Measurements from ENCODE around the gene CACYBP. TPM values are rescaled to one million over a fixed set of nuclear protein-coding genes. Genes with fewer than 3 reads are reported as not detected.

The CACYBP gene
- total and polyA plus RNA-seq, 2 of the 13 experiments (the other 11 are each of a cell fraction or from before 2014, with no cell fraction given), result 18.4 to 183 TPM

DNA sequence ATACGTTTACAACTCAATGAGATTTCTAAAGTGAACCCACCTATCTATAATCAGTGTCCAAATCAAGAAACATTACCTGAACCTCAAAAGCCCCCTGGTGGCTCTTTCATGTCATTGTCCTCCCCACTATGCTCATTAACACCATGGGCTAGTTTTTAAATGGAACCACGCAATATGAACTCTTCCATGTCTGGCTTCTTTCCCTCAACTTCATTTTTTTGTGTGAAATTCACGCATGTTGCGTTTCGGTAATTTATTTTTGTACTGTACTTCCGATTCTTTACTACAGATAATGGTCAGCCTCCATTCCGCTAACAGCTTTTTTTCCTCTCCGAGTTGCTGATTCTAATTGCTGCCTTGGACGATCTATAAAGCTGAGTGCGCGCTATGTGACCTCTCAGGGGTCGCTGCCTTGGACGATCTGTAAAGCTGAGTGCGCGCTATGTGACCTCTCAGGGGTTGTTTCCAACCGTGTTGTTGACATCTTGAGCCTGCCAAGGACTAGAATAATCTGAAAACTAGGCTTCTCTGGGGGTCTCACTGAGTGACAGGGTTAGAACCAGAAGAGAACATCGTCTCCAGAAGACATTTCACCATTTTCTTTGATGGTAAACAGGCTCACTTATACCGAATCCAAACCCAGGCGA, 1.1 kb upstream of the CACYBP start (continued):
- TF ChIP-seq GABPA (IDR thresholded peaks at IDR 0.05; ENCODE audit: low read depth, low read length) (no peak), GABPA (CRISPR knock-in tag; IDR thresholded peaks at IDR 0.05; ENCODE audit: low read depth) (no peak), PHB2 (IDR thresholded peaks at IDR 0.05; ENCODE audit: partially characterized antibody) (no peak), MAFF (IDR thresholded peaks at IDR 0.05; ENCODE audit: low read depth, low read length) (no peak; the same call in 1 of the 2 replicates), TMF1 (CRISPR knock-in tag; IDR thresholded peaks at IDR 0.05; ENCODE audit: low read depth) (no peak), HMGXB4 (CRISPR knock-in tag; IDR thresholded peaks at IDR 0.05; ENCODE audit: borderline replicate concordance in 1 of 2, low read depth in 1 of 2) (peak in 1 of 2 experiments; percentile 50; a peak in 1 of 4 replicates), CENPT (CRISPR knock-in tag; IDR thresholded peaks at IDR 0.05; ENCODE audit: low read depth) (no peak), HCFC1 (IDR thresholded peaks at IDR 0.05; ENCODE audit: low read depth, low read length) (no peak), HMGXB3 (CRISPR knock-in tag; IDR thresholded peaks at IDR 0.05; ENCODE audit: borderline replicate concordance) (no peak), NR2F6 (IDR thresholded peaks at IDR 0.05) (no peak), NR2F6 (CRISPR knock-in tag; IDR thresholded peaks at IDR 0.05) (no peak), ARHGAP35 (CRISPR knock-in tag; IDR thresholded peaks at IDR 0.05; ENCODE audit: borderline replicate concordance) (no peak), HNF1B (CRISPR knock-in tag; IDR thresholded peaks at IDR 0.05) (no peak), AHR (CRISPR knock-in tag; IDR thresholded peaks at IDR 0.05) (no peak), STAT5B (CRISPR knock-in tag; IDR thresholded peaks at IDR 0.05) (no peak), MYNN (CRISPR knock-in tag; IDR thresholded peaks at IDR 0.05; ENCODE audit: low read depth) (no peak), SAP130 (CRISPR knock-in tag; IDR thresholded peaks at IDR 0.05; ENCODE audit: low read depth) (no peak), ZNF761 (CRISPR knock-in tag; conservative IDR thresholded peaks at IDR 0.05) (no peak), MBD4 (IDR thresholded peaks at IDR 0.05; ENCODE audit: borderline replicate concordance, low read length) (no peak), ASH2L (IDR thresholded peaks at IDR 0.05; ENCODE audit: insufficient read length, low read depth, low read length) (peak; percentile 17)
- TF ChIP-seq, protein P1, sequence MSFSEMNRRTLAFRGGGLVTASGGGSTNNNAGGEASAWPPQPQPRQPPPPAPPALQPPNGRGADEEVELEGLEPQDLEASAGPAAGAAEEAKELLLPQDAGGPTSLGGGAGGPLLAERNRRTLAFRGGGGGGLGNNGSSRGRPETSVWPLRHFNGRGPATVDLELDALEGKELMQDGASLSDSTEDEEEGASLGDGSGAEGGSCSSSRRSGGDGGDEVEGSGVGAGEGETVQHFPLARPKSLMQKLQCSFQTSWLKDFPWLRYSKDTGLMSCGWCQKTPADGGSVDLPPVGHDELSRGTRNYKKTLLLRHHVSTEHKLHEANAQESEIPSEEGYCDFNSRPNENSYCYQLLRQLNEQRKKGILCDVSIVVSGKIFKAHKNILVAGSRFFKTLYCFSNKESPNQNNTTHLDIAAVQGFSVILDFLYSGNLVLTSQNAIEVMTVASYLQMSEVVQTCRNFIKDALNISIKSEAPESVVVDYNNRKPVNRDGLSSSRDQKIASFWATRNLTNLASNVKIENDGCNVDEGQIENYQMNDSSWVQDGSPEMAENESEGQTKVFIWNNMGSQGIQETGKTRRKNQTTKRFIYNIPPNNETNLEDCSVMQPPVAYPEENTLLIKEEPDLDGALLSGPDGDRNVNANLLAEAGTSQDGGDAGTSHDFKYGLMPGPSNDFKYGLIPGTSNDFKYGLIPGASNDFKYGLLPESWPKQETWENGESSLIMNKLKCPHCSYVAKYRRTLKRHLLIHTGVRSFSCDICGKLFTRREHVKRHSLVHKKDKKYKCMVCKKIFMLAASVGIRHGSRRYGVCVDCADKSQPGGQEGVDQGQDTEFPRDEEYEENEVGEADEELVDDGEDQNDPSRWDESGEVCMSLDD (CRISPR knock-in tag; IDR thresholded peaks at IDR 0.05; ENCODE audit: borderline replicate concordance), result no peak; the same call in 1 of the 2 replicates

All from HepG2 (cell line).